DOHH2 (cell line): Measurements from ENCODE around the gene RAB8B.

Experiments
- H3F3A ChIP-seq: fragments of 200-600 bp; sonication (generic), shearing (Covaris generic); 2 replicates; pipeline ENCODE4 v1.6.0; 2016; ENCODE audit warnings: antibody characterized with exemption, mild to moderate bottlenecking; ENCODE audit not compliant: control insufficient read depth, insufficient read depth
- H3K27ac ChIP-seq: fragments of 200-600 bp; sonication (generic); 2 replicates; pipeline ENCODE4 v1.5.1; 2014; ENCODE audit warnings: low read depth, mild to moderate bottlenecking, low read length, moderate library complexity
- H3K27me3 ChIP-seq: fragments of 200-600 bp; sonication (generic); 2 replicates; pipeline ENCODE4 v1.6.1; 2014; ENCODE audit warnings: mild to moderate bottlenecking, low read length, mixed read lengths; ENCODE audit not compliant: control insufficient read depth
- H3K36me3 ChIP-seq: fragments of 200-600 bp; sonication (generic); 2 replicates; pipeline ENCODE4 v1.6.1; 2014; ENCODE audit warnings: mild to moderate bottlenecking, low read length, moderate library complexity, mixed read lengths; ENCODE audit not compliant: control insufficient read depth
- H3K4me1 ChIP-seq: fragments of 200-600 bp; sonication (generic); 2 replicates; pipeline ENCODE4 v1.6.1; 2014; ENCODE audit warnings: mild to moderate bottlenecking, low read length, mixed read lengths; ENCODE audit not compliant: control insufficient read depth
- H3K4me2 ChIP-seq: fragments of 200-600 bp; sonication (generic); 2 replicates; pipeline ENCODE4 v1.6.0; 2014; ENCODE audit warnings: mild to moderate bottlenecking, low read length, moderate library complexity
- H3K4me3 ChIP-seq: fragments of 200-600 bp; sonication (generic); 2 replicates; pipeline ENCODE4 v1.5.1; 2014; ENCODE audit warnings: mild to moderate bottlenecking, low read length, mixed read lengths
- H3K79me2 ChIP-seq: fragments of 200-600 bp; sonication (generic); 2 replicates; pipeline ENCODE4 v1.6.1; 2014; ENCODE audit warnings: mild to moderate bottlenecking, low read length, mixed read lengths; ENCODE audit not compliant: control insufficient read depth
- H3K9me2 ChIP-seq: fragments of 200-600 bp; sonication (generic); replicated peaks from 2 replicates; pipeline ENCODE4 v1.6.1; 2014; ENCODE audit warnings: mild to moderate bottlenecking, low read length, mixed read lengths; ENCODE audit not compliant: control insufficient read depth
- H3K9me3 ChIP-seq: fragments of 200-600 bp; sonication (generic); 2 replicates; pipeline ENCODE4 v1.6.1; 2014; ENCODE audit warnings: antibody characterized with exemption, low read length, mixed read lengths; ENCODE audit not compliant: control insufficient read depth, insufficient read depth
- H4K20me1 ChIP-seq: fragments of 200-600 bp; sonication (generic); 2 replicates; pipeline ENCODE4 v1.6.0; 2014; ENCODE audit warnings: low read depth, mild to moderate bottlenecking, antibody characterized with exemption, low read length, moderate library complexity; ENCODE audit not compliant: control insufficient read depth, insufficient read depth
- EZH2phosphoT487 ChIP-seq: fragments of 200-600 bp; sonication (generic); IDR thresholded peaks from 2 replicates; pipeline ENCODE4 v1.6.1; 2017; ENCODE audit warnings: borderline replicate concordance, mild to moderate bottlenecking, antibody characterized with exemption, low read length, moderate library complexity, mixed read lengths
- TF ChIP-seq, protein P1 (sequence below): fragments of 200-600 bp; sonication (generic); IDR thresholded peaks from one replicate; pipeline ENCODE4 v1.5.1; 2014; ENCODE audit warnings: antibody characterized with exemption, mild to moderate bottlenecking, low read depth, low read length; ENCODE audit not compliant: poor library complexity, severe bottlenecking

Gene RAB8B

DNA sequence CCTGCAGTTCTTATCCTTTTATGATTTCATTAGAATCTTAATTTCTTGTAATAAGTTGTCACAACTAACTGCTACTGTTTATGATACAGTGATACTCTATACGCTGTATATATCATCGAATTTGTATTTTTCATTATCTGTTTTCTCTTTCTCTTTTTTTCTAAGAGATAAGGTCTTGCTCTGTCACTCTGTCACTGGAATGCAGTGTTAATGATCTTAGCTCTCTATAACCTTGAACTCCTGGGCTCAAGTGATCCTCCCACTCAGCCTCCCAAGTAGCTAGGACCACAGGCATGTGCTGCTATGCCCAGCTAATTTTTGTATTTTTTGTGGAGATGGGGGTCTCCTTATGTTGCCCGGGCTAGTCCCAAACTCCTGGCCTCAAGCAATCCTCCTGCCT is 102.8 kb downstream of the RAB8B start:
- Histone ChIP-seq H3F3A (no peaks in the 10 kb centered on the region), H3K27ac (no peak overlapping the region)

DNA sequence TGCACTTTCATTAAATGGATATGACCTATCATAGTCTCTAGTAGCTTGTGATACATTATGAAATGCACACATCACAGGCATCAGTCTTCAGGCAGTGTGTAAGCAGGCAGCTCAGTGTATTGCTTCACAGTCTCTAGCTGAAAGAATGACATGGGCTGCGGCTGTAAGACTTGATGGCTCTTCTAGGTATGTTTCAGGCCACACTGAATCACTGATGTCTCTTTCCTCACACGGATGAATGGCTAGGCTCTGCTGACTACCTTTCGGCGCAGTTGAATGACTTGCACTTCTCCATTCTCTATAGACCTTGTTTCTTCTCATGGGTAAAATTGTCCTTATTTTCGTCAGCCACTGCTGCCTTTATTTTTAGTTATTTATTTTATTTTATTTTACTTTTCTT is 103.4 kb downstream of the RAB8B start:
- Histone ChIP-seq H3K4me1 (no peaks in the 10 kb centered on the region), H3K27ac (no peak overlapping the region), H3K36me3 (peaks cover under 1% of the 10 kb centered on the region; the same call in 1 of the 2 replicates), H3K79me2 (no peaks in the 10 kb centered on the region), H3F3A (no peaks in the 10 kb centered on the region), H4K20me1 (no peaks in the 10 kb centered on the region), H3K9me2 (no peaks in the 10 kb centered on the region), H3K4me2 (no peak overlapping the region), H3K27me3 (no peaks in the 10 kb centered on the region), H3K4me3 (no peak overlapping the region), H3K9me3 (no peaks in the 10 kb centered on the region)
- TF ChIP-seq, protein P1, sequence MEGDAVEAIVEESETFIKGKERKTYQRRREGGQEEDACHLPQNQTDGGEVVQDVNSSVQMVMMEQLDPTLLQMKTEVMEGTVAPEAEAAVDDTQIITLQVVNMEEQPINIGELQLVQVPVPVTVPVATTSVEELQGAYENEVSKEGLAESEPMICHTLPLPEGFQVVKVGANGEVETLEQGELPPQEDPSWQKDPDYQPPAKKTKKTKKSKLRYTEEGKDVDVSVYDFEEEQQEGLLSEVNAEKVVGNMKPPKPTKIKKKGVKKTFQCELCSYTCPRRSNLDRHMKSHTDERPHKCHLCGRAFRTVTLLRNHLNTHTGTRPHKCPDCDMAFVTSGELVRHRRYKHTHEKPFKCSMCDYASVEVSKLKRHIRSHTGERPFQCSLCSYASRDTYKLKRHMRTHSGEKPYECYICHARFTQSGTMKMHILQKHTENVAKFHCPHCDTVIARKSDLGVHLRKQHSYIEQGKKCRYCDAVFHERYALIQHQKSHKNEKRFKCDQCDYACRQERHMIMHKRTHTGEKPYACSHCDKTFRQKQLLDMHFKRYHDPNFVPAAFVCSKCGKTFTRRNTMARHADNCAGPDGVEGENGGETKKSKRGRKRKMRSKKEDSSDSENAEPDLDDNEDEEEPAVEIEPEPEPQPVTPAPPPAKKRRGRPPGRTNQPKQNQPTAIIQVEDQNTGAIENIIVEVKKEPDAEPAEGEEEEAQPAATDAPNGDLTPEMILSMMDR, result no peak
- no peak for TF ChIP-seq EZH2phosphoT487

More for the DNA sequence above, 102.8 kb downstream of the RAB8B start:
- no peaks in the 10 kb centered on the region for H3K9me2 ChIP-seq
- H3K4me3 ChIP-seq, result no peak overlapping the region
- no peaks in the 10 kb centered on the region for H4K20me1 ChIP-seq
- peaks cover 5% of the 10 kb centered on the region; the same call in 1 of the 2 replicates for H3K36me3 ChIP-seq
- no peaks in the 10 kb centered on the region for H3K4me1 ChIP-seq
- H3K9me3 ChIP-seq, result no peaks in the 10 kb centered on the region
- H3K4me2 ChIP-seq, result no peak overlapping the region
- no peaks in the 10 kb centered on the region for H3K27me3 ChIP-seq
- H3K79me2 ChIP-seq, result no peaks in the 10 kb centered on the region
- TF ChIP-seq, protein P1, result no peak
- TF ChIP-seq EZH2phosphoT487, result no peak

DNA sequence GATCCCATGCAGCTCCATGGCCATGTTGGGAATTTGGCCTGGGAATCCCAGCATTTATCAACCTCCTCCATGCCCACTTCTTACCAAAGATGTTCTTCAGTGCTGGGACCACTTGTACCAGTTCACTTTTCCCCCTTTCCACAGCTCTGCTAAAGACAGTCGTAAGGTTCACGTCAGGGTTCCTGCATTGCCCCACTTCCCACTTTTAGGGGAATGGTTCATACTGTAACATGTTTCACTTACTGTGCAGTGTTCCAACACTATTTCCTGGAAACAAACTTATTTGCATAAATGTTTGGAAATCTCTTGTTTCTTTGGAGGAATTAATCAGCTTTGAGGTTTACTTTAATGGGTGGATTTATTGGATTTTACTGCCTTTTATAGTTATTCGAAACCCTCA is 105.0 kb downstream of the RAB8B start:
- Histone ChIP-seq H3K36me3 (no peaks in the 10 kb centered on the region), H3K9me3 (no peaks in the 10 kb centered on the region), H3K79me2 (no peaks in the 10 kb centered on the region), H3K4me1 (no peaks in the 10 kb centered on the region), H3K4me2 (no peak overlapping the region), H3K9me2 (no peaks in the 10 kb centered on the region), H3K27me3 (no peaks in the 10 kb centered on the region), H3K4me3 (no peak overlapping the region), H4K20me1 (no peaks in the 10 kb centered on the region), H3F3A (no peaks in the 10 kb centered on the region), H3K27ac (no peak overlapping the region)
- TF ChIP-seq EZH2phosphoT487, result no peak
- TF ChIP-seq, protein P1, result no peak

DNA sequence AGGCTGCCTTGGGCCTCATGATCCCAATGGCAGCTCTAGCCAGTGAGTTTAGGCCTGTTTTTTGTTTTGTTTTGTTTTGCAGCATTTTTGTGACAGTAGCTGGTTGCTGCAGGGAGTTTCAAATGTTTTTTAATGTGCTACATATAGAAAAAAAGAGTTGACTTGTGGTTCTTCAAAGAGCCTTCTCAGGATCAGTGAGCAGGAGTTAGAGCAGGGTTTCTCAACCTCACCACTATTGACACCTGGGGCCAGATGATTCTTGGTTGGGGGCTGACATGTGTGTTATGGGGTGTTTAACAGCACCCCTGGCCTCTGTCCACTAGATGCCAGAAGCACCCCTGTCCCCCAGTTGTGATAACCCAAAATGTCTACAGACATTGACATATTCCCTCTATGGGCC is 105.9 kb downstream of the RAB8B start:
- Histone ChIP-seq H3K4me3 (no peak overlapping the region), H3K4me2 (no peak overlapping the region), H3F3A (no peaks in the 10 kb centered on the region), H3K36me3 (no peaks in the 10 kb centered on the region), H3K4me1 (no peaks in the 10 kb centered on the region), H3K27ac (no peak overlapping the region), H4K20me1 (no peaks in the 10 kb centered on the region), H3K9me2 (no peaks in the 10 kb centered on the region), H3K79me2 (no peaks in the 10 kb centered on the region), H3K27me3 (no peaks in the 10 kb centered on the region), H3K9me3 (no peaks in the 10 kb centered on the region)
- TF ChIP-seq, protein P1, result no peak
- no peak for TF ChIP-seq EZH2phosphoT487
